ENCODE measurements around the gene NELFE.

- TF ChIP-seq EZH2 (IDR thresholded peaks at IDR 0.05) (no peak), POLR2AphosphoS5 (IDR thresholded peaks at IDR 0.05; ENCODE audit: borderline replicate concordance, low read depth, low read length) (no peak), FOXP2 (optimal IDR thresholded peaks at IDR 0.05; ENCODE audit: control extremely low read depth, extremely low read length, insufficient read depth) (no peak)
Measured at GRCh38 chr6:31919624-31920303, 39.0 kb downstream of the NELFE start.
